Spleen (tissue), 7 donors: ENCODE measurements around the gene DUS4L.

Source experiments
- CTCF ChIP-seq, 11 experiments: fragments of 200-600 bp in 7 of 11; fragments of 450-650 bp in 4 of 11; sonication (generic) in 4 of 11; IDR thresholded peaks in 8 of 11; conservative IDR thresholded peaks in 3 of 11; 1 replicate in 7 of 11; 2 replicates in 4 of 11; pipeline versions ENCODE4 v1.4.0 to v1.8.0; 2016 to 2021; ENCODE audit warnings: antibody characterized with exemption in 11 of 11, inconsistent platforms in 4 of 11, mild to moderate bottlenecking in 1 of 11
- POLR2A ChIP-seq, 3 donors: fragments of 450-650 bp; IDR thresholded peaks; one replicate each; pipeline ENCODE4 v1.5.1; 2017; ENCODE audit warnings: antibody characterized with exemption in 3 of 3, mild to moderate bottlenecking in 1 of 3
- donor health status: DM: no; HTN: no; CAD: no; lungs with moderate emphysema.
- donor health status: DM: no; HTN: no; CAD: no.
- donor health status: DM: no; HTN: no; CAD: no.

GRCh38 chr7:107594961-107595737, 31.4 kb downstream of the DUS4L start:
- TF ChIP-seq CTCF (IDR thresholded peaks at IDR 0.05 in 8 of 11, conservative IDR thresholded peaks at IDR 0.05 in 3 of 11), result no peak
- TF ChIP-seq POLR2A (IDR thresholded peaks at IDR 0.05), result no peak
